Transverse colon (tissue), 4 donors: Measurements from ENCODE around the gene PTPRD. TPM values are rescaled to one million over a fixed set of nuclear protein-coding genes. Genes with fewer than 3 reads are reported as not detected.

Source experiments
- DNase-seq: peaks from one replicate; pipeline ENCODE4 v3.0.0-alpha.2; 2019
- H3K27ac ChIP-seq, 4 donors: fragments of 200-600 bp; sonication (generic); 2 replicates each; pipeline ENCODE4 v1.5.1; 2016 to 2018; ENCODE audit warnings: inconsistent platforms in 4 of 4
- H3K27me3 ChIP-seq: fragments of 200-600 bp; sonication (generic); 2 replicates; pipeline ENCODE4 v1.5.1; 2017; ENCODE audit warnings: inconsistent platforms
- H3K36me3 ChIP-seq, 4 donors: fragments of 200-600 bp; sonication (generic); 2 replicates each; pipeline ENCODE4 v1.5.1; 2017 to 2019; ENCODE audit warnings: inconsistent platforms in 4 of 4
- H3K4me1 ChIP-seq, 4 donors: fragments of 200-600 bp; sonication (generic); 2 replicates each; pipeline ENCODE4 v1.5.1; 2017 to 2020; ENCODE audit warnings: inconsistent platforms in 4 of 4
- H3K4me3 ChIP-seq, 4 donors: fragments of 200-600 bp; sonication (generic); 1 replicate in 1 of 4; 2 replicates in 3 of 4; pipeline versions ENCODE4 v1.5.1 to v1.6.1; 2017 to 2019; ENCODE audit warnings: inconsistent platforms in 4 of 4
- H3K9me3 ChIP-seq, 2 donors: fragments of 200-600 bp; sonication (generic); 2 replicates each; pipeline ENCODE4 v1.5.1; 2017 to 2019; ENCODE audit warnings: inconsistent platforms in 2 of 2
- CTCF ChIP-seq, 5 experiments: fragments of 200-600 bp in 3 of 5; fragments of 450-650 bp in 2 of 5; sonication (generic) in 3 of 5; IDR thresholded peaks; 1 replicate in 2 of 5; 2 replicates in 3 of 5; pipeline ENCODE4 v1.5.1; 2016 to 2017; ENCODE audit warnings: antibody characterized with exemption in 5 of 5, inconsistent platforms in 3 of 5, mild to moderate bottlenecking in 2 of 5, moderate library complexity in 1 of 5
- EP300 ChIP-seq: sonication (generic); formaldehyde crosslinking; IDR thresholded peaks from one replicate; pipeline ENCODE4 v1.6.1; 2017; ENCODE audit warnings: antibody characterized with exemption, low read depth
- POLR2A ChIP-seq: fragments of 450-650 bp; IDR thresholded peaks from one replicate; pipeline ENCODE4 v1.6.1; 2016; ENCODE audit warnings: antibody characterized with exemption, mild to moderate bottlenecking, moderate library complexity
- POLR2AphosphoS5 ChIP-seq, 3 donors: sonication (generic); formaldehyde crosslinking; IDR thresholded peaks; one replicate each; pipeline ENCODE4 v1.6.1; 2016; ENCODE audit warnings: antibody characterized with exemption in 3 of 3
- WGBS, 2 donors: methylation state at CpG; one replicate each; pipeline ENCODE4 v1.1.5; 2018; ENCODE audit warnings: low coverage in 1 of 2; 5-methylcytosine and 5-hydroxymethylcytosine counted together
- in situ Hi-C, 4 donors: fragments of 200-750 bp; cut with MboI; loops; one replicate each; pipeline versions ENCODE4 v1.15.0 to v1.15.1; 2017; ENCODE audit warnings: low sequenced_read_pairs in 3 of 4, low pct_ligation_motif_present in 1 of 4, low pct_unique_long_range_greater_than_20kb in 1 of 4
- intact Hi-C: fragments of 100-400 bp; cut with DNase I; formaldehyde crosslinking; loops from one replicate; pipeline ENCODE4 v1.15.1; 2023; ENCODE audit warnings: low total_unique reads
- total RNA-seq, 4 donors: library from RNA; depleted of rRNA; stranded (reverse); fragments of >200 nt; gene quantifications; one replicate each; pipeline ENCODE4 v1.1.0, GENCODE V29; 2016

PTPRD gene
- total RNA-seq, 4 donors from 2014 or later: 43.0 to 115 (median 79.1) TPM

- Histone ChIP-seq H3K9me3 (no peaks in the 10 kb centered on the region), H3K36me3 (no peaks in the 10 kb centered on the region), H3K27ac (no peak overlapping the region), H3K4me3 (no peak overlapping the region), H3K4me1 (no peaks in the 10 kb centered on the region), H3K27me3 (no peaks in the 10 kb centered on the region)
- in situ Hi-C loops: no loop called here
- WGBS, 2 donors: 94 to 95% methylated on average over 3 of the region's 3 CpGs
- TF ChIP-seq POLR2AphosphoS5 (IDR thresholded peaks at IDR 0.05) (no peak), POLR2A (no peak), CTCF (IDR thresholded peaks at IDR 0.05) (no peak), EP300 (no peak)
- intact Hi-C loops: no loop called here
- DNase-seq: no peak
These were observed 1200.6 kb downstream of the PTPRD start for GRCh38 chr9:9412241-9412640.

GRCh38 chr9:9410736-9411135 is 1202.1 kb downstream of the PTPRD start:
- intact Hi-C loops (no loop called here), in situ Hi-C loops (no loop called here)
- Histone ChIP-seq H3K27me3 (no peaks in the 10 kb centered on the region), H3K27ac (no peak overlapping the region), H3K9me3 (no peaks in the 10 kb centered on the region), H3K36me3 (no peaks in the 10 kb centered on the region), H3K4me1 (no peaks in the 10 kb centered on the region), H3K4me3 (no peak overlapping the region)
- DNase-seq: no peak
- WGBS, 2 donors: 69 to 81% methylated on average over 2 to 4 of the region's 4 CpGs
- TF ChIP-seq POLR2AphosphoS5 (IDR thresholded peaks at IDR 0.05) (no peak), CTCF (IDR thresholded peaks at IDR 0.05) (no peak), POLR2A (no peak), EP300 (no peak)

- in situ Hi-C loops: no loop called here
- no peaks in the 10 kb centered on the region for H3K27me3 ChIP-seq
- WGBS, 2 donors: 55 to 68% methylated on average over 2 of the region's 2 CpGs
These were observed 1212.8 kb downstream of the PTPRD start for GRCh38 chr9:9399982-9400381.

GRCh38 chr9:9396518-9396917 is 1216.3 kb downstream of the PTPRD start:
- no peak overlapping the region for H3K4me3 ChIP-seq
- no peaks in the 10 kb centered on the region for H3K27me3 ChIP-seq
- 66 to 94% methylated on average over 2 of the region's 2 CpGs for WGBS, 2 donors
- no peaks in the 10 kb centered on the region for H3K36me3 ChIP-seq
- in situ Hi-C loops (no loop called here), intact Hi-C loops (no loop called here)
- H3K9me3 ChIP-seq: no peaks in the 10 kb centered on the region
- no peak overlapping the region for H3K27ac ChIP-seq
- H3K4me1 ChIP-seq: no peaks in the 10 kb centered on the region
- TF ChIP-seq CTCF (IDR thresholded peaks at IDR 0.05) (no peak), EP300 (no peak), POLR2AphosphoS5 (IDR thresholded peaks at IDR 0.05) (no peak), POLR2A (no peak)
- DNase-seq: no peak

More at GRCh38 chr9:9399982-9400381, 1212.8 kb downstream of the PTPRD start:
- Histone ChIP-seq H3K36me3 (no peaks in the 10 kb centered on the region), H3K9me3 (no peaks in the 10 kb centered on the region), H3K4me3 (no peak overlapping the region), H3K27ac (no peak overlapping the region), H3K4me1 (no peaks in the 10 kb centered on the region)
- intact Hi-C loops: no loop called here
- TF ChIP-seq EP300 (no peak), CTCF (IDR thresholded peaks at IDR 0.05) (no peak), POLR2AphosphoS5 (IDR thresholded peaks at IDR 0.05) (no peak), POLR2A (no peak)
- DNase-seq: no peak
